GM19438 (cell line): ENCODE measurements around the gene SPNS3.

Experiments used
- ATAC-seq: cut with Tn5 transposase; IDR thresholded peaks from one replicate; pipeline ENCODE4 v1.9.1; 2021; ENCODE audit warnings: low read depth; ENCODE audit not compliant: unreplicated experiment

SPNS3 gene

DNA sequence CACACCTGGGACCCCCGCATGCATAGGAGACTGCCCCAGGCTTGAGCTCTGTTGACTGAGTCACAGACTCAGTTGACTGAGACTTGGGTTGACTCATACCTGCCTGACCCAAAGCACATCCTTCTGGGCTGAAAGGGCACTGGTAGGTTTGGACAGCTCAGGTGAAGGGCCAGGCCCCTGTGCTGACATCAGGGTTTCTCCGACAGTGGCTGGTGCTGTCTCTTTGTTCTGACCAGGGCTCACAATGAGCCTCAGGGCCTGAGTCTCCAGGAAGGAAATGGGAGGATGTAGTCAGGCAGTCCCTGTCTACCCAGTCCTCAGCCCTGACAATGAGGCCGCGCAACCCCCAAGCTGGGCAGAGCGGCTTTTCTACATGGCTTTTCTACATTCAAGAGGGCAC, 71.4 kb downstream of the SPNS3 start:
- no peak for ATAC-seq

DNA sequence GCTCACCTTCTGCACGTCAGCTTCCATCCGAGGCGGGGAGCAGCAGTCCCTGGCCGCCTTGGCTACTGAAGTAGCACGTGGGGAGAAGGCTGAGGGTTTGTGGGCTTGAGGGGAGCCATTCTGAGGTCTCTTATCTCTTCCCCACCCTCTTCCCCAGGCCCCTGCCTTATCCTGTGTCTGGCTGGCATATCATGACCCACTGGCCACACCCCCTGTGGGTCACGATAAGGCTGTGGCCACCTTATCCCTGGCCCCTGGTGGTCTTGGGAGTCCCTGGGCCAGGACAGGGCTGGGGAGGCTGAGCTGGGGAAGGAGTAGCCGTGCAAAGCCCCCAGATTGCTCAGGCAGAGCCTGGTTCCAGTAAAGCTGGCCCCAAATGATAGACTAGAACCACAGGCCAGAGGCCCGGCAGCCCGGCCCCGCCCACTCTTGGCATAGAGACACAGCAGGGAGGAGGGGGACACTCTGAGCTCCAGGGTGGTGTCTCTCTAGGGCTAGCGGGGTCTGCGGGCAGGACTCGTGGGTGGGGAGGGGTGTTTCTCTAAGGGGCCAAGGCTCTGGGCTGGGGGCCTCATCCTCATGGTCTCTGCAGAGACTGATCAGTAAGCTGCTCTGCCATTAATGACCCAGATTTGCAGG, 72.6 kb downstream of the SPNS3 start:
- no peak for ATAC-seq

DNA sequence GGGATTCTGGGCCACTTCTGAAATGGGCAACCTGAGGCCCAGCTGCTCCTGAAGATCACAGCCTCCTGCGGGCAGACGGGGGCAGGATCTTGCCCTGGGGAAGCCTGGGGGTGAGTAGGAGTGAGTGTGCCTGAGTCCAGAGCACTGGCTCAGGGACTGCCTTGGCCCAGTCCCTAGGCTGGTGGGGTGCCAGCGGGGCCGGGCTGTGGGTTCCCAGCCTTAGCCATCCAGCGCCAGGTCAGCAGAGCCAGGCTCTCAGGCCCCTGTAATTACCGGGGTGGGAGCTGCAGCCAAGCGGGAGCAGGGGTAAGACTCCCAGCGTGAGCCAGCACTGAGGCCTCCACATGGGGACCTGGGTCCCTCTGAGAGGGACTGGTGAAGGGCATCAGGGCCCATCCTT, 73.2 kb downstream of the SPNS3 start:
- no peak for ATAC-seq

DNA sequence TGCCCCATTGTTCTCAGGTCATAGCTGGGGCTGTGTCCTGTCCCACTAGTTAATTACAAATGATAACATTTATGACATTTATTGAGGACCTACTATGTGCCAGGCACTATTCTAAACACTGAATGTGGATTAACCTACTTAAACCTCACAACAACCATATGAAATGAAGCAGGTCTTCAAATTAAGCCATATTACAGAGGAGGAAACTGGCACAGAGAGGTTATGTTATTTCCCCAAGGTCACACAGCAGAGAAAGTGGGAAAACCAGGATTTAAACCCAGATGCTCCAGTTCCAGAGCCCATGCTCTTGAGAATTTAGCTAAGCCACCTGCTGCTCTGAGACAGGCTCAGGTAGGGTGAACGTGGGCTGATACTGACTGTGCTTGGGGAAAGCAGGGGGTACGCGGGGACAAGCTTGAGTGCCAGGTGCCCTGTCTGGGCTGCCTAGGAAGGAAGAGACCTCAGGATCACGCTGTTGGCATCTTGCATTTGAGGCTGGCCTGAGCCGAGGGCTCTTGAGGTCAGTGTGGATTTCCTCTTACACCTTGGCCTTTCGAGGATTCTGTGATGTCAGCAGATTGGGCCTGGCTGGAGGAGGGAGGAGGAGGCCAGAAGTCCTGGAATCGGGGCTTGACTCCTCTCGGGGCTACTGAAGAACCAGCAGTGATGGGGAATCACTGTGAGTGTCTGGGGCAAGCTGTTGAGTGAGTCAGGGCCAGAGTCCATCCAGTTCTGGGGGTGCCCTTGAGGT, 73.8 kb downstream of the SPNS3 start:
- no peak for ATAC-seq

DNA sequence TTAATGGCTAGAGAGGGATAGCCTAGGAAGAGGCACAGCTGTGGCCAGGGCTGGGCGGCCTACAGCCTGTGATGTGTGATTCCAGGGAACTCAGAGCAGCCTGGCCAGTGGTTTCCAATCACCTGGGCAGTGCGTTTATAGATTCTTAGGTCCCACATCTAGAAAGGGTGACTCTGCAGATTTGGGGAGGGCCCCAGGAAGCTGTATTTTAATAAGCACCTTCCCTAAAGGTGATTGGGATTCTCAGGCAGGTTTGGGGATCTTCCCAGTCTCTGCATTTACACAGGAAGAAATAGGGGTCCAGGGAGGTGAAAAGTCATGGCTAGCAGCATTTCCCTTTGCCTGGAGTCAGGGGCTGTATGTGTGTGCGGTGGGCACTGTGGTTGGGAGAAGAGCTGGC, 74.5 kb downstream of the SPNS3 start:
- ATAC-seq: no peak

DNA sequence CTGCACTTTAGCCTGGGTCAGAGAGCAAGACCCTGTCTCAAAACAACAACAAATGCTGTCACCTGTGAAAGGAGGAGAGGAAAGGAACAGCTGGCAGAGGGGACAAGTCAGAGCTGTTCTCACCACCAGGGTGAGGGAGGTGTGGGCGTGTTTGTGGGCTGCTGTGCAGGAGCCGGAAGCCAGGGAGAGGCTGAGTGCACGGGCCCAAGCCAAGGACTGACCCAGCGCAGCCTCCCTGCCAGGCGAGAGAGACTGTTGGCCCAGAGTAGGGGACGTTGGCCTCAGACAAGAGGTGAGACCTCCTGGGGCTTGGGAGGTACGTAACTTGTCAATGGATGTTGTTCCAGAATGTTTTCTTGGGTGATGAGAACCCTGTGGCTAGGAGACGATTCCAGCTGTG, 75.7 kb downstream of the SPNS3 start:
- ATAC-seq: no peak

DNA sequence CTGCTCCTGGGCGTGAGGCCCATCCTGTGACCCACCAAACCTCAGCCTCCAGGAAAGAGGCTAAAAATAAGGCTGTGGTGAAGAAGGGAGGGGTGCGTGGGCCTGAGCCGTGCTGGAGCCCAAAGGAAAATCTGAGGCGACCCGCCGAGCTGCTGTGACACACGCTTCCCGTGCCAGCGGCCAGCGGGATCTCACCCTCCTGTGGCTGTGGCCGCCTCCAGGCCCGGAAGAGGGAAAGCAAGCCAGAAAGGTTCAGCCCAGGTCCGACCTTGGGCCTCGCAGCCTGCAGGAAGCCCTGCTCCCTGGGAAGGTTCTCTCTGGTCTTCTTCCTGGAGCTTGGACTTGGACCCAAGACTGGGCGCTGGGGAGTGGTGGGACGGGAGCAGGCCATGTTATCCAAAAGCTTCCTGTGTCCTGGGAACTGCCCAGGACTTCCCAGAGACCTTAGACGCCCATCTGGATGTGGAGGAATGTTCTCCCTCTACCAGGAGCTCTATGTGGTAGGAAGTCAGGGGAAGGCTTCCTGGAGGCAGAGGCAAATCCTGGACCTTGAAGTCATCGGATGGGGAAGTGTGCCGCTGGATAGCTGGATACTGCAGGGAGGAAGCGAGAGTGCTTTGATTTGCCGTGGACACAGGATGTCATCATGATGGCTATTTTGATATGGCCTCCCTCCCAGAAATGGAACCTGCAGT, 76.3 kb downstream of the SPNS3 start:
- ATAC-seq: no peak

DNA sequence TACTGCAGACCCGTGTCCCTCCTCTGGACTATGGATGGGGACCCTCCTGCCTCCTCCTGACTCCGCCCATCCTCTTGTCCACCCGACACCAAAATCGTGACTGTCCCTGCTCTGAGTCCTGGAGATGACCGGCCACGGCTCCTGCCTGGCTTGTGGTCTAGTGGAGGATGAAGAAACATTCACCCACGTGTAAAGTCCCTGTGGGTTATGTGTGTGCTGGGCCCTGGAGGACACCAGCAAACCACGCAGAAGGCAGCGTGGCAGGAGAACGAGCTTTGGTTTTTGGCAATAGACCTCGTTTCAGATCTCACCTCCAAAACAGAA, 76.8 kb downstream of the SPNS3 start:
- ATAC-seq: no peak

DNA sequence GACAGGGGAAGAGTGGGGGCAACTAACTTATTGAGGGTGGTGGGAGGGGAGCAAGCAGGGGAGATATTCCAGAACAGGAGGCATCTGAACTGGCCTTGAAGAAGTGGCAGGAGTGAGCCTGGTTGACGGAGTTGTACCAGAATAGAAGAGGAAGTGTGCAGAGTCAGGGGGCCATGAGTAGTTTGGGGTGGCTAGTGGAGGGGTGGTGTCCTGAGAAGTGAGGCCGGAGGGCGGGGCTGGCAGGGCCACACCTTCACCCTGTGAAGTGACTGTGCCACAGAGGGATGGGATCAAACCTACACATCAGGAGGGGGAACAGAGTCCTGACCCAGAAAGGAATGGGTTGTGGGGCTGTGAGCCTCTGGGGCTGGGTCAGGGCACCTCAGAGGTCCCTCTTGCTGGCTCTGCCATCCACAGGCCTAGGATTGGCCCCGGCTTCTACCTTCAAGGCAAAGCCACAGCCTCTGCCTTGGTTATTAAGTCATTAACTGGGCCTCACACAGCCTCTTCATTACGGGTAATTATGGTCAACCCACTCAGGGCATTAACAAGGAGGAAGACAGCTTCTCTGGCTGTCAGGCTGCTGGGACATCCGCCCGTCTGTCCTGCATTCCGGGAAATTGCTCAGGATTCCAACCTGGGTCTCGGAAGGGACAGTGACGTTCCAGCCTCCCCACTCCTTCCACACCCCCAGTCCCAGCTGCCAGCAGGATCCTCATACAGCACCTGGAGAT, 77.6 kb downstream of the SPNS3 start:
- ATAC-seq: no peak

DNA sequence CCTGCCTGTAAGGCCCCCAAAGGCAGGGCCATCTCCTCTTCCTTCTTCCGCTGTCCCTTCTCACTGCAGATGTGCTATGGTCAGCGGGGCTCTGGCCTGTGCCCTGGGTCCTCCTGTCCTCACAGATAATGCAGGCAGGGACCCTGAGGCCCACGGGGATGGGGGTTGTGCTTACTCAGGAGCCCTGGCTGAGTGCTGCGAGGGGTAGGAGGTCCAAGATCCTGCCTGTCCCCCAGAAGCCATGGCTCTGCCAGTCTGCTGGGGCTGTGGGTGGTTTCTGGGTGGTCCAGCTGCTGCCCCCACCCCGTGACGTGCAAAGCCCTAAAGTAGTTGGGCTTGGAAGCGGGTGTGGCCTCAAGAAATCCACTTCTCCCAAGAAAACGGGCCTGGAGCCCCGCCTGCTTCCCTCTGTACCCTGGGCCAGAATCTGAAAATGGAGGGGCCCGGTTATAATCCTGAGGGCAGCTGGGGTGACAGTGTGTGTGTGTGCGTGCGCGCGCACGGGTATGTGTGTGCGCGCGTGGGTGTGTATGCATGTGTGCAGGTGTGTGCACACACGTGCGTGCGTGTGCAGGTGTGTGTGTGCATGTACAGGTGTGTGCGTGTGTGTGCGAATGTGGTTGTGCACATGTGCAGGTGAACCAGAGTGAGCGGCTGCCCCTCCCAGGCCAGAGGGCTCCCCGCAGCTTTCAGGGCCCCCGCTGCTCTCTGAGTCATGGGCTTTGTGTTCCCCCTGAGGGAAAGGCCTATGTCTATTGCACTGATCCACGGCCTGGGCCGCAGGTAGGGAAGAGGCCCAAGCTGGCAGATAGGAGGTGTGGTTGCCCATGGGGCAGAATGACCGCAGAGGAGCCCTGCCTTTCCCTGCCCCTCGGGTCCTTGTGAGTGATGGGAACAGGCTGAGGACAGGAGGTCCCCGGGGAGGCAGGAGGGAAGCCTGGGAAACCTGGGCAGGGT, 78.7 kb downstream of the SPNS3 start:
- ATAC-seq: no peak

DNA sequence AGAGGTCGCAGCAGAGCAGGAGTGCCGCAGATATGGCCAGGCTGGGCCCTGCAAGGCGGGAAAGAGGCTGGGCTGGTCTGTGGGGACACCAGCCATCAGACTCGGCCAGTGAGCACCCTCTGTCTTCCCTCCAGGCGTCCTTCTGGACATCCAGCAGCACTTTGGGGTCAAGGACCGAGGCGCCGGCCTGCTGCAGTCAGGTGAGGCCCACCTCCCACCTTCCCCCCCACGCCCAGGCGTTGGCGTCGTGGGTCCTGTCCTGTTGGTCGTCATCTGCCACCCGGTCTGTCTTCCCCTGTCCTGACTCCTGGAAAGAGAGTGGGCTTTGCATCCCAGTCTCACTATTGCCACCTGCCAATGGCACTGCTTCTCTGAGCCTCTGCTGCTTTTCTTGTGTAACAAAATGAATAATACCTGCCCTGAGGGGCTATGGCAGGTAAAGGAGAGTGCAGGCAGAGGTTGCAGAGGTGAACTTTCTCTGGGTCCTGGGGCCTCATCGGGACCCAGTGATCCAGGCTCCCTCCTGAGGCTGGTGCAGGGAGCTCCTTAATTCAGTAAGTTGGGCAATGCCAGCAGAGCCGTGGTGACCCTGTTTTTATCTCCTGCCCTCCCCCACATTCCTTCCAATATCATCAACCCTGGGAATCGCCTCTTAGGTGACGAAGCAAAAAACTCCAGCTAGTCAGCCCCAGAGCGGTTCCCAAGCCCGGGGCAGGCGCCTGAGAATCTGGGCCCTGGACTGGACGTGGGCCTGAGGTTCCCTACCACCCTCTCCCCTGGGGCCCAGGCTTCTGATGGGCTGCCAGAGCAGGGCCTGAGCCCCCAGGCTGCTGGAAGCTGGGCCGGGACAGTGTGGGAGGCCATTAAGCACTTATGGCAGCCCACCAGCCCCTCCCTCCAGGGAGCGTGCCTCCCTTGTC, 79.6 kb downstream of the SPNS3 start:
- no peak for ATAC-seq

DNA sequence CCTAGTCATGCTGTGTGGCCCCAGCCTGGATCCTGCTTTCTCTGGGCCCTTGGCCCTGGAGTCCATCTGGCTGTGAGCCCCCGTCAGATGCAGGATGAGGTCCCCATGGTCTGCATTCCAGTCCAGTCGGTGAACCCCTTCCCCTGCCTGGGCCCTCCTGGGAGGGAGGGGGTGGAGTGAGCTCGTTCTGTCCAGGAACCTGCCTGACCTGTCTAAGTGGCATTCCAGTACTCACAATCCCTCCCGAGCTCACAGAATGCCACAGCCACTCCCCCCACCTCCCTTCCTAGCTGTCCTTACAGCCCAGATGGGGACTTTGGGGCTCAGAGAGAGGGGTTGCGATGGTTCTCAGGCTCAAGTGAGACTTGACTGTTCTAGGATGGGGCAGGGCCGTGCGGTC, 80.5 kb downstream of the SPNS3 start:
- no peak for ATAC-seq

DNA sequence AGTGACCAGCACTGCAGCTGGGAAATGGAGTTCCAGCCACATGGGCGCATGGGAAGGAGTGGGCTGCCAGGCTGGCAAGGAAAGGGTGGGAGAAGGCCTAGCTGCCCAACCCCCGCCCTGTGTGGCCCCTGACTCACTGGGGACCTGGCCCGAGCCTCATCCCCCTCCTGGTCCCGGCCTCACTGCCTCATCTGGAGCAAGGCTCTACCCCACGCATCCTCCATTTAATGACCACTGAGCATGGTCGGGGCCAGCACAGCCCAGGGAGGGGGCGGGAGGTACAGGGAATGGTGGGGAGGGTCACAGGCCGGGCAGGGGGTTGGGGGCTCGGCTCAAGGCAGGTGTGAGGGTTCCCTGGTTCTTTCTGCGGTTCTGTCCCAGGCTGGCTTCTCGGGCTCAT, 81.0 kb downstream of the SPNS3 start:
- no peak for ATAC-seq

DNA sequence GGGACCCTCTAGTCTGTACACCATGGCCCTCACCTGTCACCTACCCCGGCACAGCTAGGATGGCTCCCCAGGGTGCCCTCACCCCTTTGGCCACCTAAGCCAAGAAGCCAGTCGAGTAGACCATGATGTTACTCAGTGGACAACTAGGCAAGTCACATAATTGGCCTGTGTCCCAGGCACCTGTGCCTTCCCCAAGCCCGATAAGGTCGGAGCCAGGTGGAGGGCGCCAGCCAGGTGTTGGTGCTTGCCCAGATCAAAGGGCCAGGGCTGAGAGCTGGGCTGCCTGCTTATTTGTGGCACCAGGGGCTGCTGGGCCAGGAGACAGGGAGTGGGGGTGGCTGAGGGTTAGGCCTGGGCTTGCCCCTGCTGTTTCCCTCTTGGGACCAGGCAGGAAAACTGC, 81.8 kb downstream of the SPNS3 start:
- no peak for ATAC-seq

DNA sequence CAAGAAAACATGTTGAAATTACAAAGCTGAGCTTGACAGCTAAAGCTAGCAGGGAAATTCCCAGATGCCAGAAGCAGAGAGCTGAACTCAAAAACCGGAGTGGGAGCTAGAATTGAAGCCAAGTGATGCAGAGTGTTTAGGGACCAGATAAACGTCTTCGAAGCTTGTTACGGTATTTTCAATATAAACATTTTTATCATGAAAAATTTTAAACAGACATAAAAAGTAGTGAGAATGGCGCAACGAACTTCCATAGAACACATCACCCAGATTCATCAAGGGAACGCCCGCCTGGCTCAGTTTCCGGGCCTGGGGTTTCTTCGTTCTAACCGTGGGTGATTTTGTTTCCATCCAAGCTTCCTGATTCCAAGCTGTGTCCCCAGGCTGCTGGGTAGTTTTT, 83.0 kb downstream of the SPNS3 start:
- no peak for ATAC-seq

DNA sequence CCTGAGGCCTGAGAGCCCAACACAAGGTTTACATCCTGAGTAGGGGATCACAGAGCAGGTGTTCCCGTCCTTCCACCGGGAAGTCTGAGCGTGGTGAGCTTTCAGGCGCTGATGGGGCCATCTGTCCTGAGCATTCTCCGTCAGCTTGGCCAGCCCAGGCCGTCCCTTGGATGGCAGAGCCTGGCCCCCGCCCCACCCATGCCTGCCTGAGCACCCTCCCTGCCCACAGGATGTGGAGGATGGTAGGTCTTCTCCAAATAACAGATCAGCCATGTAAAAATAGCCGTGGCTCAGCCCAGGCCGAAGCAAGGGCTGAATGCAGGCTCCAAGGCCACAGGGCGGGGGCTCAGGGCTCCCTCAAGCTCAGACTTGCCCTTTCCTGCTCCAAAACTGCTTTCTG, 85.2 kb downstream of the SPNS3 start:
- no peak for ATAC-seq

DNA sequence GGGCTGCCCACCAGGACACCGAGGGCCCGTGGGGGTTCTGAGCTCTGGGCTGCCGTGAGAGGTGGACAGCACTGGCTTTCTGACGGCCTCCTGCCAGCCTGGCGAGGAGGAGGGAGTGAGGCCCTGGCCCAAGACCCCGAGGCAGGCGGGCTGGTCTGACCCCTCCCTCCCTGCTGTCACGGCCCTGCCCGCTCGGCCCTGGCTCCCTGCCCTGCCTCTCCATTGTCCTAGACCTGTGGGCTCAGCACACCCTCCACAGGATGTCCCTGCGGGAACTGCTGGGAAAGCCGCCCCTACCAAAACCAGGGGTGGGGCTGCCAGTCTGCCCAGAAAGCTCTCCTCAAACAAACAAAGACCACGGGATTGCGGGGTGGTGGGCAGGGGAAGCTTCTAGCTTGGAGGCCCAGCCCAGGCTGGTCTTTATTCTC, 85.6 kb downstream of the SPNS3 start:
- no peak for ATAC-seq

DNA sequence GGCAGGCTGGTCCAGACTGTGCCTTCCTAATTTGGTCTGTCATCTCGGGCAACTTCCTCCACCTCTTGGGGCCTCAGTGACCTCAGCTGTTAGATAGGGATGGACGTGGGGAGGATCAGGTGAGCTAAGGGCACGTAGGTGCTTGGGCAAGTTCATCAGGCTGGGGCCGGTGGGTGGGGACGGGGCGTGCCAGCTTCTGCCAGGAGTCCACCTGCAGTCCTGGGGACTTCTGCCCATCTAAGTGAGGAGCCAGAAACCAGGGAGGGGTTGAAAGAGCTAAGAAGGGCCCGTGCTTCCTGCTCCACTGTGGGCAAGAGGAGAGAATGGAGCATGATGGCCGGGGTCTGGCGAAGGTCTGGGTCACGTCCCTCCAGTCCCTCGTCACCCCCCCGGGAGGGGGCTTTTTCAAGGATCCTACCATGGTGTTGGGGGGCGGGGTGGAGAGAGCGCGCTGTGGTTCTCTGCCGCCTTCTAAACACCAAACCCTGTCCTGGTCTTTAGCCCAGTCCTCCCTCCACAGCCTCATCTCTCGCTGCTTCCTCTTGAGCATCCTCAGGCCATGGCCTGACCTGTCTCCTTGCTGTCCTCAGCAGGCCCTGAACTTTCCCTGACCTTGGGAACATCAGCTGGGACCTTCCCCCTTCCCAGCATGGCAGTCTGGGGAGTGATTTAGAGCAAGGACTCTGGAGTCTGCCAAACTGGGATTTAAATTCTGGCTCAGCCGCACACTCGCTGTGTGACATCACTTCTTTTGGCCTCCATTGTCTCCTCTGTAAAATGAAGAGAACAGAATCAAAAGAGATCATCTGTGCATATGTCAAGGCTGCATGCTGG, 86.5 kb downstream of the SPNS3 start:
- no peak for ATAC-seq
